ENCODE data around the gene RSRC1.

RSRC1 gene

DNA sequence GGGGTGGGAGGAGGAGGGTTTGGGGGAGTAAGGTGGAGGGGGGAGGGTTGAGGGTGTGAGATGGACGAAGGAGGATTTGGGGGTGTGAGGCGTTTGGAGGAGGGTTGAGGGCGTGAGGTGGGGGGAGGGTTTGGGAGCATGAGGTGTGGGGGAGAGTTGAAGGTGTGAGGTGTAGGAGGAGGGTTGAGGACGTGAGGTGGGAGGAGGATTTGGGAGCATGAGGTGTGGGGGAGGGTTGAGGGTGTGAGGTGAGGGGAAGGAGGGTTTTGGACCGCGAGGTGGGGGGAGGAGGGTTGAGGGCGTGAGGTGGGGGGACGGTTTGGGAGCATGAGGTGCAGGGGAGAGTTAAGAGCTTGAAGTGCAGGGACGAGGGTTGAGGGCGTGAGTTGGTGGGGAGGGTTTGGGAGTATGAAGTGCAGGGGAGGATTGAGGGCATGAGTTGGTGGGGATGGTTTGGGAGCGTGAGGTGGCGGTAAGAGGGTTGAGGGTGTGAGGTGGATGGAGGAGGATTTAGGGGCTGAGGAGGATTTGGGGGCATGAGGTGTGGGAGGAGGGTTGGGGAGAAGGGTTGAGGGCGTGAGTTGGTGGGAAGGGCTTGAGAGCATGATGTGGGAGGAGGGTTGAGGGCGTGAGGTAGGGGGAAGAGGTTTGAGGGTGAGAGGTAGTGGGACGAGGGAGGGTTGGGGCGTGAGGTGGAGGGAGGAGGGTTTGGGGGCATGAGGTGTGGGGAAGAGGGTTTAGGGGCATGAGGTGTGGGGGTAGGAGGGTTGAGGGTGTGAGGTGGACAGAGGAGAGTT is 462.3 kb downstream of the RSRC1 start:
- DNase-seq (ENCODE audit: low read depth in 2 of 2, low spot score in 1 of 2) = no peak

DNA sequence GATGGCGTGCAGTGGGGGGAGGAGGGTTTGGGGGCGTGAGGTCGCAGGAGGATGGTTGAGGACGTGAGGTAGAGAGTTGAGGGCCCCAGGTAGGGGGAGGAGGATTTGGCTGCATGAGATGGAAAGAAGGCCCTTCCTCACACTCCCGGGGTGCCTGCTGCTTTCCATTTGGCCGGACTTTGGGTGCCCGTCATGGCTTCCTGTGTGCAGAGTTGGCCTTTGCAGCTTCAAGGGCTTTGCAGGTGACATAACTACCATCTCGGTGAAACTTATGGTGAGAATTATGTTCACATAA is 462.8 kb downstream of the RSRC1 start:
- no peak for DNase-seq (ENCODE audit: low read depth in 2 of 2, low spot score in 1 of 2)

DNA sequence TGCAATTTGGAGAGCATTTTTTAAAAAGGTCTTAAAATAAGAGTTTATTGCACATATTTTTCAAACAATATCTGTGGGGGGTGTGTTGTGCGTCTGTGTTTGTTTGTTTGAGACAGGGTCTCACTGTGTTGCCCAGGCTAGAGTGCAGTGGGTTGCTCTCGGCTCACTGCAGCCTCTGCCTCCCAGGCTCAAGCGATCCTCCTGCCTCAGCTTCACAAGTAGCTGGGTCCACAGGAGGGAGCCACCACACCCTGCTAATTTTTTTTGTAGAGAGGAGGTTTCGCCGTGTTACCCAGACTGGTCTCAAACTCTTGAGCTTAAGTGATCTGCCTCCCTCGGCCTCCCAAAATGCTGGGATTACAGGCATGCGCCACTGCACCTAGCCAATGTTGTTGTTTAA is 463.8 kb downstream of the RSRC1 start:
- DNase-seq (ENCODE audit: low read depth in 2 of 2, low spot score in 1 of 2) = no peak

DNA sequence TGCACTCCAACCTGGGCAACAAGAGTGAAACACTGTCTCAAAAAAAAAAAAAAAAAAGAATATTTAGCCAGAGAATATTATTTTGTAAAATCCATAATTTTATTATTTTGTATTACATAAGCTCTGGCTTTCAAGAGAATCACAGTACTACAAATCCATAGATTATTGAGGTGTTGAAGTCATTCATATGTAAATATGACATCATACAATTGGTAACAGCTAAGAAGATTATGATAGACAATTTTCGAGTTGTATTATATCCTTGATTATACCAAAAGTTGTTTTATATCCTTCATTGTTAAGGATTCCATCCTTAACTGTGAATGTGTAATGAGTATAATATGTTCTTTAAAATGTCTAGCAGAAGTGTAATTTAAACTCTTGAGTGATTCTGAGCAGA is 464.8 kb downstream of the RSRC1 start:
- DNase-seq (ENCODE audit: low read depth in 2 of 2, low spot score in 1 of 2) = no peak

DNA sequence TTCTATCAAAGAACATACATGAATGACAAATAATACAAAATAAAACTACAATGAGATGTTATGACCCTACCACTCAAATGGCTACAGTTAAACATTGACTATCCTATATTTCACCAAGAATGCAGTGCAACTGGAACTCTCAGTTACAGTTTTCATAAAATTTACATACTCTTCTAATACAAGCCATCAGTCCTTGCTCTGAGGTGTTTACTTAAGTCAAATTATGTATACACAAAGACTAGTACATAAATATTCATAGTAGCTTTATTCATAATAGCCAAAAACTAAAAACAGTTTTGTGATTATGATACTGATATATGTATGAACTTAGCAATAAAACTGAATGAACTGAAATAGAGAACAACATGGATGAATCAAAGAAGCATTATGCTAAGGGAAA is 480.3 kb downstream of the RSRC1 start:
- no peak for DNase-seq (ENCODE audit: low read depth in 2 of 2, low spot score in 1 of 2)
